ENCODE data around the gene GPR157. TPM values are rescaled to one million over a fixed set of nuclear protein-coding genes. Genes with fewer than 3 reads are reported as not detected.

The GPR157 gene
- total RNA-seq, 1 experiment from 2014 or later: not detected

DNA sequence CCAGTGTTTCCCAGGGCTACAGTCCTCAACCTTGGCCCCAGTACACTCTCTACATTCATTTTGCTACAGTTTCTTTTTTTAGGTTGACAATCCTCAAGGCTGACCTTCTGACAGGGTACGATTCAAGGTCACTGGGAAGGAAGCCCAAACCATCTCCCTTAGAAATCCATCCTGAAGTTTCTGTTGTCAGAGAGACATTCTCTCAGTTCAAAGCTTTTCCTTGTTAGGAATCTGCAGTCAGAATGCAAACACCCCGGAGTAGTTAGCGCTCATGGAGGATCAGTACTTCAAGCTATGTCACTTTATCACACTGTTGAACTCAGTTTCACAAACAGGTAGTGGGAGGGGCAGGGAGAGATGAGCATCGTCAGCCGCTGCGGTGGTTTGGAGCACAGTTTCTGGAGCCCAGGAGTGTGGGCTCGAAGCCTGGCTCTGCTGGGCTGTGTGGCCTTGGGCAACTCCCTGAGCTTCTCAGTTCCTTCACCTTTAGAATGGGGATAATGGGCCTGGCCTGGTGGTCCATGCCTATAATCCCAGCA, 63.6 kb downstream of the GPR157 start:
- H3K4me2 ChIP-seq (ENCODE audit: low read depth, low read length, poor library complexity, severe bottlenecking): no peak overlapping the region
- no peaks in the 10 kb centered on the region for H3K79me2 ChIP-seq (ENCODE audit: low read length)
- no peaks in the 10 kb centered on the region for H3K27me3 ChIP-seq (ENCODE audit: low read length)
- no peak overlapping the region for H3K9ac ChIP-seq (ENCODE audit: low read length)
- peaks cover 52% of the 10 kb centered on the region for H3K4me1 ChIP-seq (ENCODE audit: low read length)
- H3K27ac ChIP-seq (ENCODE audit: low read length): no peak overlapping the region
- H3K4me3 ChIP-seq (ENCODE audit: low read length): no peak overlapping the region
- no peak for DNase-seq
- H3K9me3 ChIP-seq (ENCODE audit: low read length): no peaks in the 10 kb centered on the region
- H3K9me2 ChIP-seq (replicated peaks; ENCODE audit: insufficient read depth, low read length): no peaks in the 10 kb centered on the region
- no peaks in the 10 kb centered on the region for H3K36me3 ChIP-seq (ENCODE audit: insufficient read depth, low read length)
- peaks cover 4% of the 10 kb centered on the region; the same call in 1 of the 2 replicates for H4K20me1 ChIP-seq (ENCODE audit: insufficient read depth, low read depth, low read length)
- no peak overlapping the region for H2AFZ ChIP-seq (ENCODE audit: low read length)

DNA sequence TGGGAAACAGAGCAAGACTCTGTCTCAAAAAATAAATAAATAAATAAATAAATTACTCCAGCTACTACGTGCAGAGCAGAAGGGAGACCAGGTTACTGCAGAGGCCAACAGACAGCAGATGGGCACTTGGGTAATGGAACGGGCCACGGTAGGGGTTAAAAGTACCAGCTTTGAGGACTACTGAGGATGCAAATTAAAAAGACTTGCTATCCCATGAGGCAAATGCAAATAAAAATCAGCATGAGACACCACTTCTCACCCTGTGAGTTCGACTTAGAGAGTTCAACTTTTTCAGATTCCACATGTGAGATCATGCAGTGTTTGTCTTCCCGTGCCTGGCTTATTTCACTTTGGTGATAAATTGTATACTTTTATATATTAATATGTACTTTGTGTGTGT, 66.1 kb downstream of the GPR157 start:
- H3K79me2 ChIP-seq (ENCODE audit: low read length): no peaks in the 10 kb centered on the region
- H3K4me2 ChIP-seq (ENCODE audit: low read depth, low read length, poor library complexity, severe bottlenecking): peak overlapping the region; percentile 64
- H3K27ac ChIP-seq (ENCODE audit: low read length): peak overlapping the region; percentile 60; the same call in 1 of the 2 replicates
- H3K9ac ChIP-seq (ENCODE audit: low read length): no peak overlapping the region
- no peak overlapping the region for H2AFZ ChIP-seq (ENCODE audit: low read length)
- H3K4me1 ChIP-seq (ENCODE audit: low read length): peaks cover 29% of the 10 kb centered on the region
- H3K9me2 ChIP-seq (replicated peaks; ENCODE audit: insufficient read depth, low read length): no peaks in the 10 kb centered on the region
- no peaks in the 10 kb centered on the region for H4K20me1 ChIP-seq (ENCODE audit: insufficient read depth, low read depth, low read length)
- H3K4me3 ChIP-seq (ENCODE audit: low read length): no peak overlapping the region
- H3K27me3 ChIP-seq (ENCODE audit: low read length): no peaks in the 10 kb centered on the region
- no peaks in the 10 kb centered on the region for H3K36me3 ChIP-seq (ENCODE audit: insufficient read depth, low read length)
- no peaks in the 10 kb centered on the region for H3K9me3 ChIP-seq (ENCODE audit: low read length)
- peak; percentile 82 for DNase-seq

DNA sequence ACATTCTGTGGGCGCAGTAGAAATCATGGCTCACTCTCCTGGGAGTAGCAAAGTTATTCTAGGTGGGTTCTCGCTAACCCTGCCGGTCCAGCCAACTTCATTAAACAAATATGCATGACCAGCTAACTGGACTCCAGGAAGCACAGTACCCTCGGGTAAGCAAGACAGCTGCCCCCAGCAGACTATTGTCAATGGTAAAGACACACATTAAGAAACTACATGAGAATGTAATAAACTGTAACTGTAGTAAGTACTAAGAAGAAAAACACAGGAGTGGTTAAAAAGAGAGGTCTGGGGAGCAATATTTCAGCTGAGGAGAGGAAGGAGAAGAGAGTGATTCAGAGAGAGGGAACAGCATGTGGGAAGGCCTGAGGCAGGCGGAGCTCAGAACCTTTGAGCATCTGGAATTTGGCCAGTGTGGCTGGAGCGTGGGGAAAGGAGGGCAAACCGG, 66.9 kb downstream of the GPR157 start:
- H4K20me1 ChIP-seq (ENCODE audit: insufficient read depth, low read depth, low read length): no peaks in the 10 kb centered on the region
- no peaks in the 10 kb centered on the region for H3K79me2 ChIP-seq (ENCODE audit: low read length)
- peak overlapping the region; percentile 64 for H3K4me2 ChIP-seq (ENCODE audit: low read depth, low read length, poor library complexity, severe bottlenecking)
- H3K4me3 ChIP-seq (ENCODE audit: low read length): no peak overlapping the region
- no peak overlapping the region for H2AFZ ChIP-seq (ENCODE audit: low read length)
- no peaks in the 10 kb centered on the region for H3K36me3 ChIP-seq (ENCODE audit: insufficient read depth, low read length)
- no peak overlapping the region for H3K27ac ChIP-seq (ENCODE audit: low read length)
- H3K9me3 ChIP-seq (ENCODE audit: low read length): no peaks in the 10 kb centered on the region
- no peak for DNase-seq
- H3K9me2 ChIP-seq (replicated peaks; ENCODE audit: insufficient read depth, low read length): no peaks in the 10 kb centered on the region
- no peaks in the 10 kb centered on the region for H3K27me3 ChIP-seq (ENCODE audit: low read length)
- no peak overlapping the region; the same call in 1 of the 2 replicates for H3K9ac ChIP-seq (ENCODE audit: low read length)
- peaks cover 29% of the 10 kb centered on the region for H3K4me1 ChIP-seq (ENCODE audit: low read length)

DNA sequence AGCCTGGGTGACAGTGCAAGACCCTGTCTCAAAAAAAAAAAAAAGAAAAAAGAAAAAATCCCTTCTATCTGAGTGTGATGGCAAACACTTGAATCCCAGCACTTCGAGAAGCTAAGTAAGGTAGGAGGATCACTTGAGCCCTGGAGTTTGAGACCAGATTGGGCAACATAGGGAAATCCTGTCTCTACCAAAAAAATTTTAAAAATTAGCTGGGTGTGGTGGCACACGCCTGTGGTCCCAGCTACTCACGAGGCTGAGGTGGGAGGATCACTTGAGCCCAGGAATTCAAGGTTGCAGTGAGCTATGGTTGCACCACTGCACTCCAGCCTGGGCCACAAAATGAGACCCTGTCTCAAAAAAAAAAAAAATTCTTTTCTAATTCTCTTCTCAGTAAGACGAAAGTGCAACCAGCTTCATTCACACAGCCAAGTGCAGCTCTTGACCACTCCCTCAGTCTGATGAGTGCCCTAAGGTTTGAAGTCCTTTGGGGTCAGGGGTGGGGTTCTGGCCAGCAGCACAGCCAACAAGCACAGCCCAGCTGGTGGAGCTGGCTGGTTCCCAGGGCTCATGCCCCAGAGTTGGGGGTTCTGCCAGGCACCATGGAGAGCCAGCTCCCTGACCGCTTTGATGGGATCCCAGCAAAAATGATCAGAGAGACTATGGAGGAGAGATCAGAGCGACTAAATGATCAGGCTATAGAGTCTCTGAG, 67.5 kb downstream of the GPR157 start:
- no peak overlapping the region for H3K9ac ChIP-seq (ENCODE audit: low read length)
- no peaks in the 10 kb centered on the region for H3K79me2 ChIP-seq (ENCODE audit: low read length)
- H3K9me3 ChIP-seq (ENCODE audit: low read length): no peaks in the 10 kb centered on the region
- no peaks in the 10 kb centered on the region for H4K20me1 ChIP-seq (ENCODE audit: insufficient read depth, low read depth, low read length)
- no peaks in the 10 kb centered on the region for H3K27me3 ChIP-seq (ENCODE audit: low read length)
- H3K4me2 ChIP-seq (ENCODE audit: low read depth, low read length, poor library complexity, severe bottlenecking): peak overlapping the region; percentile 64
- no peaks in the 10 kb centered on the region for H3K9me2 ChIP-seq (replicated peaks; ENCODE audit: insufficient read depth, low read length)
- H2AFZ ChIP-seq (ENCODE audit: low read length): no peak overlapping the region
- H3K4me3 ChIP-seq (ENCODE audit: low read length): no peak overlapping the region
- H3K27ac ChIP-seq (ENCODE audit: low read length): no peak overlapping the region
- peaks cover 29% of the 10 kb centered on the region for H3K4me1 ChIP-seq (ENCODE audit: low read length)
- no peaks in the 10 kb centered on the region for H3K36me3 ChIP-seq (ENCODE audit: insufficient read depth, low read length)
- peak; percentile 37 for DNase-seq

DNA sequence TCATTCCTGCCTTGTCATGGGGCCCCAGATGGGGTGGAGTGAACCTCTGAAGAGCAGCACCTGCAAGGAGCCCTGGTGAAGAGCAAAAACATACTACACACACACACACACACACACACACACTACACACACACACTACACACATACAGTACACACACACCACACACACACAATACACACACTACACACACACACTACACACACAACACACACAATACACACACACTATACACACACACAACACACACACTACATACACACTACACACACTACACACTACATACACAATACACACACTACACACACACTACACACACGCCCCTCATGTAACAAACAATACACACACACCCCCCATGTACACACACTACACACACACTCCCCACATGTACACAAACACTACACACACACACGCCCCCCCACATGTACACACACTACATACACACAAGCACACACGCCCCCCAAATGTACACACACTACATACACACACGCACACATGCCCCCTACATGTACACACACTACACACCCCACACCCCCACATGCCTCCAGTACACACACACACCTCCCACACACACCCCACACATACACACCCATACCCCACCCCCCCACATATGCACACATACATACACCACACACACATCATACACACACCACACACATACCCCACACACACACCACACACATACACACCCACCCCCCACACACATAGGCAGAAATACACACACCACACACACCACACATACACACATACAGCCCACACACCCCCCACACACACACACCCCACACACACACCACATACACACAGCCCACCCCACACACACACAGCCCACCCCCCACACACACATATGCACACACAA, 68.8 kb downstream of the GPR157 start:
- no peaks in the 10 kb centered on the region for H4K20me1 ChIP-seq (ENCODE audit: insufficient read depth, low read depth, low read length)
- peaks cover 29% of the 10 kb centered on the region for H3K4me1 ChIP-seq (ENCODE audit: low read length)
- H3K9ac ChIP-seq (ENCODE audit: low read length): no peak overlapping the region
- no peak overlapping the region for H3K4me2 ChIP-seq (ENCODE audit: low read depth, low read length, poor library complexity, severe bottlenecking)
- H3K4me3 ChIP-seq (ENCODE audit: low read length): no peak overlapping the region
- H3K27me3 ChIP-seq (ENCODE audit: low read length): no peaks in the 10 kb centered on the region
- H3K79me2 ChIP-seq (ENCODE audit: low read length): no peaks in the 10 kb centered on the region
- DNase-seq: no peak
- no peak overlapping the region for H3K27ac ChIP-seq (ENCODE audit: low read length)
- H3K9me2 ChIP-seq (replicated peaks; ENCODE audit: insufficient read depth, low read length): no peaks in the 10 kb centered on the region
- no peaks in the 10 kb centered on the region for H3K9me3 ChIP-seq (ENCODE audit: low read length)
- H2AFZ ChIP-seq (ENCODE audit: low read length): no peak overlapping the region
- no peaks in the 10 kb centered on the region for H3K36me3 ChIP-seq (ENCODE audit: insufficient read depth, low read length)

DNA sequence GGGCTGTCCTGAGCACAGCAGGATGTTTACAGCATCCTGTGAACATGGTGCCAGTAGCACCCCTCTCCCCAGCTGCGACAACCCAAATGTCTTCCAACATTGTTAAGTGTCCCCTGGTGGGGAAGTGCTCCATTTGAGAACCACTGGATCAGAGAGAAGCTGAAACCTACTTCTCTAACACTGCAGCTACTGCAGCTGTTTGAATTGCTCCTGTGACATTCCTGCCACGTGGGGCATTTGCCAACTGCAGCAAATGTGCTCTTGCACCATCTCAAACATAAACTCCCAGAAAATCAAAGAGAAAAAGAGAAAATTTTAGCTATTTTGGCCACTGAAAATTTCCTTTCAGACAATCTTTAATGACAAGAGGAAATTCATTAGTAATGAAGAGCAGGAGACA, 70.4 kb downstream of the GPR157 start:
- no peak overlapping the region for H3K9ac ChIP-seq (ENCODE audit: low read length)

DNA sequence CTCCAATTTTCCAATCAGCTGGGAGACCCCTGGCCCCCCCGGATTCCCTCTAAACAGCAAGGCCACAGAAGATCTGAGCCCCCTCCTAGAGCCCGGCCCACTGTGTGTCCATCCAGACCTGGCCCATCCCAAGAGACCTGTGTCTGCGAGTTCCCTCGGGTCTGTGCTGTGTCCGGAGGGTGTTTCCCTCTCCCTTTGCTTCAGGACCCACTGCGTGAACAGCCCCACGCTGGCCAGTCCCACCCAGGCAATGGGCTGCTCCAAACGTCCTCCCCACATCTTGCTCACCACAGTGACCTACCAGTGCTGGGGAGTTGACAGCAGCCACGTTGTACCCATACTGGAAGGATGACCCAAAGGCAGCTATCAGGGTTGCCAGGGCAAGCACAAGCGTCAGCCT, 71.1 kb downstream of the GPR157 start:
- H3K9me2 ChIP-seq (replicated peaks; ENCODE audit: insufficient read depth, low read length): no peaks in the 10 kb centered on the region
- H4K20me1 ChIP-seq (ENCODE audit: insufficient read depth, low read depth, low read length): no peaks in the 10 kb centered on the region
- no peaks in the 10 kb centered on the region for H3K9me3 ChIP-seq (ENCODE audit: low read length)
- no peak overlapping the region for H3K9ac ChIP-seq (ENCODE audit: low read length)
- no peaks in the 10 kb centered on the region for H3K79me2 ChIP-seq (ENCODE audit: low read length)
- no peak overlapping the region for H3K4me2 ChIP-seq (ENCODE audit: low read depth, low read length, poor library complexity, severe bottlenecking)
- H3K4me3 ChIP-seq (ENCODE audit: low read length): no peak overlapping the region
- no peaks in the 10 kb centered on the region for H3K36me3 ChIP-seq (ENCODE audit: insufficient read depth, low read length)
- no peak overlapping the region for H2AFZ ChIP-seq (ENCODE audit: low read length)
- H3K4me1 ChIP-seq (ENCODE audit: low read length): peaks cover 15% of the 10 kb centered on the region
- H3K27me3 ChIP-seq (ENCODE audit: low read length): no peaks in the 10 kb centered on the region
- H3K27ac ChIP-seq (ENCODE audit: low read length): no peak overlapping the region
- DNase-seq: no peak

More for the DNA sequence above, 70.4 kb downstream of the GPR157 start:
- DNase-seq: no peak
- Histone ChIP-seq H2AFZ (ENCODE audit: low read length) (no peak overlapping the region), H3K27ac (ENCODE audit: low read length) (no peak overlapping the region), H3K27me3 (ENCODE audit: low read length) (no peaks in the 10 kb centered on the region), H3K4me2 (ENCODE audit: low read depth, low read length, poor library complexity, severe bottlenecking) (no peak overlapping the region), H3K79me2 (ENCODE audit: low read length) (no peaks in the 10 kb centered on the region), H3K4me1 (ENCODE audit: low read length) (peaks cover 21% of the 10 kb centered on the region), H3K4me3 (ENCODE audit: low read length) (no peak overlapping the region), H3K36me3 (ENCODE audit: insufficient read depth, low read length) (no peaks in the 10 kb centered on the region), H3K9me2 (replicated peaks; ENCODE audit: insufficient read depth, low read length) (no peaks in the 10 kb centered on the region), H4K20me1 (ENCODE audit: insufficient read depth, low read depth, low read length) (no peaks in the 10 kb centered on the region), H3K9me3 (ENCODE audit: low read length) (no peaks in the 10 kb centered on the region)

Data from Karpas-422 (cell line).